Progenitor cell of endocrine pancreas (in vitro differentiated cells): Measurements from ENCODE around the gene JPT1. TPM values are rescaled to one million over a fixed set of nuclear protein-coding genes. Genes with fewer than 3 reads are reported as not detected.

Source experiments
- DNase-seq: peaks from one replicate; pipeline ENCODE4 v3.0.0; 2021; ENCODE audit warnings: low spot score; ENCODE audit not compliant: unreplicated experiment
- H3K27ac Mint-ChIP-seq: 2 replicates; pipeline ENCODE4 v1.8.0; 2021; ENCODE audit warnings: mild to moderate bottlenecking, moderate library complexity, mixed read lengths
- H3K27me3 Mint-ChIP-seq: 2 replicates; pipeline ENCODE4 v1.8.0; 2021; ENCODE audit warnings: mixed read lengths
- H3K36me3 Mint-ChIP-seq: 2 replicates; pipeline ENCODE4 v1.8.0; 2022; ENCODE audit warnings: mixed read lengths; ENCODE audit not compliant: insufficient read depth
- H3K4me1 Mint-ChIP-seq: 2 replicates; pipeline ENCODE4 v1.8.0; 2021; ENCODE audit warnings: low read depth, mixed read lengths
- H3K4me3 Mint-ChIP-seq: 2 replicates; pipeline ENCODE4 v1.8.0; 2021; ENCODE audit warnings: low read depth, mild to moderate bottlenecking, moderate library complexity, mixed read lengths
- H3K9me3 Mint-ChIP-seq: 2 replicates; pipeline ENCODE4 v1.8.0; 2021; ENCODE audit warnings: low read depth, mixed read lengths
- total RNA-seq: library from RNA; stranded (reverse); gene quantifications from 2 replicates; pipeline ENCODE4 v1.2.1, GENCODE V29; 2021
- TF ChIP-seq, protein P1 (sequence below): fragments of 200-600 bp; sonication (generic); IDR thresholded peaks from one replicate; pipeline ENCODE4 v1.5.0; 2021; ENCODE audit warnings: antibody characterized with exemption, mild to moderate bottlenecking; ENCODE audit not compliant: unreplicated experiment

The JPT1 gene
- total RNA-seq, 1 donor from 2014 or later, result 202 TPM

DNA sequence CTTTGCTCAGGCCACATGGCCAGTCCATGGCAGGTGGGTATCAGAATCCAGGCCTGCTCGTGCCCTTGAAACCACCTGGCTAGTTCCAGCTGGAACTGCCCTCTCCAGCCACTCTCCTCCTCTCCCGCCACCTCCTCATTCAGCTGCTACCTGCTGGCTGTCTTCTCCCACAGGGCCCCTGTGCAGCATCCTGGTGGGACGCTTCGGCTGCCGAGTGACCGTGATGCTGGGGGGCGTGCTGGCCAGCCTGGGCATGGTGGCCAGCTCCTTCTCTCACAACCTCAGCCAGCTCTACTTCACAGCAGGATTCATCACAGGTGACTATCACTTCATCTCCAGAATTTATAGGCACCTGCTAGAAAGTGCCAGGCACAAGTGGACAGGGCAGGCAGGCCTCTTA lies 56.4 kb downstream of the JPT1 start:
- H3K36me3 Mint-ChIP-seq, result peaks cover 4% of the 10 kb centered on the region
- peaks cover 1% of the 10 kb centered on the region for H3K4me1 Mint-ChIP-seq
- H3K27ac Mint-ChIP-seq, result no peak overlapping the region
- DNase-seq, result no peak
- TF ChIP-seq, protein P1, sequence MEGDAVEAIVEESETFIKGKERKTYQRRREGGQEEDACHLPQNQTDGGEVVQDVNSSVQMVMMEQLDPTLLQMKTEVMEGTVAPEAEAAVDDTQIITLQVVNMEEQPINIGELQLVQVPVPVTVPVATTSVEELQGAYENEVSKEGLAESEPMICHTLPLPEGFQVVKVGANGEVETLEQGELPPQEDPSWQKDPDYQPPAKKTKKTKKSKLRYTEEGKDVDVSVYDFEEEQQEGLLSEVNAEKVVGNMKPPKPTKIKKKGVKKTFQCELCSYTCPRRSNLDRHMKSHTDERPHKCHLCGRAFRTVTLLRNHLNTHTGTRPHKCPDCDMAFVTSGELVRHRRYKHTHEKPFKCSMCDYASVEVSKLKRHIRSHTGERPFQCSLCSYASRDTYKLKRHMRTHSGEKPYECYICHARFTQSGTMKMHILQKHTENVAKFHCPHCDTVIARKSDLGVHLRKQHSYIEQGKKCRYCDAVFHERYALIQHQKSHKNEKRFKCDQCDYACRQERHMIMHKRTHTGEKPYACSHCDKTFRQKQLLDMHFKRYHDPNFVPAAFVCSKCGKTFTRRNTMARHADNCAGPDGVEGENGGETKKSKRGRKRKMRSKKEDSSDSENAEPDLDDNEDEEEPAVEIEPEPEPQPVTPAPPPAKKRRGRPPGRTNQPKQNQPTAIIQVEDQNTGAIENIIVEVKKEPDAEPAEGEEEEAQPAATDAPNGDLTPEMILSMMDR, result no peak
- no peak overlapping the region for H3K4me3 Mint-ChIP-seq
- H3K27me3 Mint-ChIP-seq, result no peaks in the 10 kb centered on the region
- H3K9me3 Mint-ChIP-seq, result no peaks in the 10 kb centered on the region

DNA sequence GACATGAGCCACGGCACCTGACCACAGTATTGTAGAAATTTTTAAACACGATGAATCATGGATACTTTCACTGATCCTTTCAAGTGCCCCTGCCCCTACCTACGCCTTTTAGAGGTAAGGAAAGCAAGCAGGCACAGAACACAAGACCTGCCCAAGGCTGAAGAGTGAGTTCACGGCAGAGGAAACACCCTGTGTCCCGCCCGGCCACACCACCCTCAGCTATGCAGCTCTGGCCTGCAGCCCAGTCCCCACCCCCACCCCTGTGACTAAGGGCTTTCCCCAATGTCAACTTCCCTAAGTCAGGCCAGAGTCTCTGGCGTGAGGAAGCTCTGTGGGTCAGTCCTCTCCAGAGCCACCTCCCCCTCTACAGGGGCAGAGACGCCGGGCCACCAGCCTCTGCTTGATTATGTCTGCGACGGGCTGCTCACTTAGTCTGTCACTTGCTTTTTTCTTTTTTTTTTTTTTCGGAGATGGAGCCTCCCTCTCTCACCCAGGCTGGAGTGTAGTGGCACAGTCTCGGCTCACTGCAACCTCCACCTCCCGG lies 58.2 kb downstream of the JPT1 start:
- H3K36me3 Mint-ChIP-seq, result peaks cover 3% of the 10 kb centered on the region
- H3K4me3 Mint-ChIP-seq, result no peak overlapping the region
- TF ChIP-seq, protein P1, result no peak
- peaks cover 12% of the 10 kb centered on the region for H3K4me1 Mint-ChIP-seq
- no peak for DNase-seq
- H3K27ac Mint-ChIP-seq, result peak overlapping the region; percentile 73
- H3K27me3 Mint-ChIP-seq, result no peaks in the 10 kb centered on the region
- H3K9me3 Mint-ChIP-seq, result no peaks in the 10 kb centered on the region

DNA sequence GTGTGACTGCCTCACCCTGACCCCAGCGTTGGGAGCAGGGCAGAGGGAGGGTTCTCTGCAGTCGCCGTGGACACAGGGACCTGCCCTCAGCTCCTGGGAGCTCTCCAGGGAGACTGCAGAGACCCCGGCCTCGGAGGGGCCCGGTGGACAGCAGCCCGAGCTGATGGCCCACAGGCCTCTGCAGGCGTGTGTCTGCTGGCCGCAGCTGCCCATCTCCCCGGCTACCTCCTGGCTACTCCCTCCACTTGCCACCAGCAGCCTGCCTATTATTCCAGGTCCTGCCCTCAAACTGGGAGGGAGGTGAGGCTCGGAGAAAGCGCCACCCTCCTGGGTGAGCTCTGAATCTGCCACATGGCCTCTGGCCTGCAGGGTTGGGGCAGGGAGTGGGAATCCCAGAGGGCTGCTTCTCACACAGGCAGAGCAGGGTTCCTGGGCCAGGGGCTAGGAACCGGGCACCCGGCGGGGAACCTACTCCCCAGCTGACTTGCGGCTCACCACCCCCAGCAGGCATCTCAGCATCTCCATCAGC lies 59.4 kb downstream of the JPT1 start:
- H3K4me1 Mint-ChIP-seq, result peaks cover 18% of the 10 kb centered on the region
- DNase-seq, result no peak
- no peak overlapping the region for H3K27ac Mint-ChIP-seq
- H3K36me3 Mint-ChIP-seq, result peaks cover 3% of the 10 kb centered on the region
- TF ChIP-seq, protein P1, result no peak
- H3K4me3 Mint-ChIP-seq, result no peak overlapping the region
- H3K27me3 Mint-ChIP-seq, result no peaks in the 10 kb centered on the region
- no peaks in the 10 kb centered on the region for H3K9me3 Mint-ChIP-seq

DNA sequence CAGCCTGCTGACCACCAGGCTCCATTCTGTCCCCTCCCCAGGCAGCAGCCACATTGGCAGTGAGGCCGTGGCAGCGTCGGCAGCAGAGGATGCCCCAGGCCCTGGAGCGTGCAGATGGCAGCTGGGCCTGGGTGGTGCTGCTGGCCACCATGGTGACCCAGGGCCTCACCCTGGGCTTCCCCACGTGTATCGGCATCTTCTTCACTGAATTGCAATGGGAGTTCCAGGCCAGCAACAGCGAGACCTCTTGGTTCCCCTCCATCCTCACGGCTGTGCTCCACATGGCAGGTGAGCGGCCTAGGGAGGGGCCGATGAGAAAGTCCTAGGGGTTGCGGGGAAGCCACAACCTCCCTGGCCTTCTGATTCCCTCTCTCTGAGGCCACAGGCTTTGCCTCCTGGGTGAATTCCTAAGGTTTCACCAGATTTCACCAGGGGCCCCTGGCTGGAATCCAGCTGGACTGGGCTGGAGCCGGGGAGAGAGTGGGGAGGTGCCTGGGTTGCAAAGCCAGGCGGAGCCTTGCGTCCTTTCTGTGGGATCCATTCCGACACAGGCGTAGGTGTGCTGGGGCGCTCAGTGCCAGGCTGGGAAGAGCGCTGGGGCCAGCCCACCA lies 60.7 kb downstream of the JPT1 start:
- Mint-ChIP-seq H3K36me3 (peaks cover 2% of the 10 kb centered on the region), H3K4me1 (peaks cover 18% of the 10 kb centered on the region), H3K27me3 (no peaks in the 10 kb centered on the region), H3K9me3 (no peaks in the 10 kb centered on the region), H3K27ac (no peak overlapping the region), H3K4me3 (no peak overlapping the region)
- TF ChIP-seq, protein P1, result no peak
- no peak for DNase-seq

DNA sequence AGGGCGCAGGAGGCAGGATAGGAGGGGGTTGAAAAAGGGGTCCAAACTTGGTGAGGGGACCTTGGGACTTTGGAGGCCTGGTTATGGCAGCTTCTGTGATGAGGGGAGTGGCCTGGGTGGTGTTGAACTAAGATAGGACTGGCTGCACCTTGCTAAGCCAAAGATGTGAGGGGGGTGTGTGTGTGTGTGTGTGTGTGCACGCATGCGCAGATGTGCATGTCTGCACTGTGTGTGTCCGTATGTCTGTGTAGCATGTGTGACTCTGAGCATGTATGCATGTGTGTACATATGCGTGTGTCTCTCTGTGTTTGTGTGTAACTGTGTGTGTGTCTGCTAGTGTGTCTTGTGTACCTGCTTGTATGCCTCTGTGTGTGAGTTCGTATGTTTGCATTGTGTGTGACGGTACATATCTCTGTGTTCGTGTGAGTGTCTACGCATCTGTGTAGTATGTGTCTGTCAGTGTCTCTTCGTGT lies 62.4 kb downstream of the JPT1 start:
- peaks cover 18% of the 10 kb centered on the region for H3K4me1 Mint-ChIP-seq
- no peak for DNase-seq
- no peak overlapping the region for H3K27ac Mint-ChIP-seq
- H3K4me3 Mint-ChIP-seq, result peak overlapping the region; percentile 23
- H3K36me3 Mint-ChIP-seq, result no peaks in the 10 kb centered on the region
- H3K9me3 Mint-ChIP-seq, result no peaks in the 10 kb centered on the region
- no peaks in the 10 kb centered on the region for H3K27me3 Mint-ChIP-seq
- TF ChIP-seq, protein P1, result no peak
